Measurements from ENCODE around the gene TNP1.

The TNP1 gene

DNA sequence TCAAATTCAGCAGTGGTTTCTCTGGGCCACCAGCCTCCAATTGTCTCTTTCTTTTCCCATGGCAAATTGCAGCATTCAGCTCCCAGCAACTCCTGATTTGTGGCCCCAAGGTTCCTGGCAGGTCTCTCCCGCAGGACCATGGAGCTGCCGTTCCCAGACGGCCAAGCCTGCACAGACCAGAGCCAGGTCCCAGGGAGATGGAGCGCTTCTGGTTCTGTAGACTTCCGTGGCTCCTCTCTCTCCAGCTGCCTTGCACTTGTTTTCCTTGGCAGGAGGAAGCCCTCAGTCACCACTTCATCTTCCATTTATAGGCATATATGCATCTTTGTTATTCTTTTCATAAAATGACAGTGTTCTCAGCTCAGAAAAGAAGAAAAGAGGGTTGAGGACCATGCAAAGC, 21.7 kb downstream of the TNP1 start:
- no peak for DNase-seq

DNA sequence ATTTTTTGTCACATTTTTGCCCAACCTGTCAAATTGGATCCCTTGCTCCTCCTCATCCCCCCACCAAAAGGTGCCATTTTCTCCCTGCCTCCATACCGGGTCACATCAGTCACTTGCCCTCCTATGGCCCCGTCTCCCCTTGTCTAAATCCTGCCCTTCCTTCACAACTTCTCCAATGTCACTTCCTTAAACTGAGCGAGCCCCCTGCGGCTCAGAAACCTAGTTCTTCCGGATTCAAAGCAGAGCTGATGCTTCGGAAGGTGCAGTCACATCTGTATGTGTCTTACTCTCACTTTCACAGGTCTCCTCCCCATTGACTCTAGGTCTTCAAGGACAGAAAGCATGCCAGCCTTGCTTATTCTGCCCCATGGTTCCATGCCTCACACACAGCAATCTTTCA, 22.1 kb downstream of the TNP1 start:
- DNase-seq: peak in 2 of 4 experiments; percentile 7 to 9

DNA sequence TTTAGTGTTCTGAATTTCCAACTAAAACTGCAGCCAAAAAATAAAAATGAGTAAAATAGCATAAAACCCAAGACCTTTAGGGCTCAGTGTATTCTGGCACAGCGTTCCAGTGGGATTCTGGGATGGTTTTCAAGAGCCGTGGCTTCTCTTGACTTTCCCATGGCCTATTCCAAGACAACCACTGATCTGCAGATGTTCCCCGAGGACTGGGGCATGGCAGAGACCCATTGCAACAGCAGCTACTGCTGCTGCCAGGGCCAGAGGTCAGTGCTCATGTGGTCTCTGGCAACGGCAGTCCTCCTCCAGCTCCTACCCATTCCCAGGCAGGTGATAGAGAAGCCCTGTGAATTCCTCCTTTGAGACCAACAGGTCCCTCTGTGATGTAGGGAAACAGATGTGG, 26.8 kb downstream of the TNP1 start:
- no peak for DNase-seq

- no peak for DNase-seq
Observed at GRCh38 chr2:216830346-216830745, 29.5 kb downstream of the TNP1 start.

GRCh38 chr2:216829533-216829932, 30.3 kb downstream of the TNP1 start:
- peak in 2 of 4 experiments; percentile 4 to 6 for DNase-seq

- no peak for DNase-seq
Observed at GRCh38 chr2:216827073-216827720, 32.7 kb downstream of the TNP1 start.

- DNase-seq: no peak
Observed at GRCh38 chr2:216822470-216822869, 37.4 kb downstream of the TNP1 start.

GRCh38 chr2:216820709-216821108, 39.2 kb downstream of the TNP1 start:
- no peak for DNase-seq

- no peak for DNase-seq
Observed at GRCh38 chr2:216819766-216820165, 40.1 kb downstream of the TNP1 start.

DNA sequence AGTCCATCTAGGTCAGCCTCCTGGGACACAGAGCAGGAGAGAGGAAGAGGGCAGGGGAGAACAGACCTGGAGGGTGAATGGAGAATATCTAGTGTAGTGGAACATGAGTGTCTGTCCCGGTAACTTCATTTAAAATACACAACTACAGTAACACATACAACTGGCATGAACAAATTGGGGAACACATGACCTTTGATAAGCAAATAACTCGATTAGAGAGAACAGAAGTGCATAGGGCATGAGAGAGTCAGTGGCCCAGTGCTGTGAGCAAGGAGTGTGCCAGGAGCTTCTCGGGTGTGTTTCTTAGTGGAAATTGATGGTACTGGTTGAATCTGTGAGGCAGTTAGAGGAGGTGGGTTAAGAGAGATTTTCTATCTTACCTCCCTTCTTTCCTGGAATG, 40.8 kb downstream of the TNP1 start:
- no peak for DNase-seq

- DNase-seq: no peak
Observed at GRCh38 chr2:216810399-216811160, 49.3 kb downstream of the TNP1 start.

Data from suppressor macrophage (primary cell).